ENCODE results near the gene SNAPIN.
"Not testable (repeated sequence)": the region's sequence is repeated elsewhere in the genome, so short reads cannot be mapped to it uniquely, and the experiment has no call there.

Gene SNAPIN

GRCh38 chr1:153646672-153647345 is 11.7 kb upstream of the SNAPIN start:
- no peak for DNase-seq (ENCODE audit: low read depth in 4 of 4, low spot score in 1 of 4)

GRCh38 chr1:153647346-153647714 is 11.2 kb upstream of the SNAPIN start:
- DNase-seq (ENCODE audit: low read depth in 4 of 4, low spot score in 1 of 4): no peak

GRCh38 chr1:153648000-153648643 is 10.4 kb upstream of the SNAPIN start:
- DNase-seq (ENCODE audit: low read depth in 4 of 4, low spot score in 1 of 4): no peak

GRCh38 chr1:153649137-153649862 is 9.2 kb upstream of the SNAPIN start:
- DNase-seq (ENCODE audit: low read depth in 4 of 4, low spot score in 1 of 4): no peak

- no peak for DNase-seq (ENCODE audit: low read depth in 4 of 4, low spot score in 1 of 4)
These were observed 8.7 kb upstream of the SNAPIN start for GRCh38 chr1:153649863-153650235.

GRCh38 chr1:153651771-153652170 is 6.7 kb upstream of the SNAPIN start:
- DNase-seq (ENCODE audit: low read depth in 4 of 4, low spot score in 1 of 4): no peak

GRCh38 chr1:153652805-153653500 is 5.5 kb upstream of the SNAPIN start:
- no peak for DNase-seq (ENCODE audit: low read depth in 4 of 4, low spot score in 1 of 4)

GRCh38 chr1:153655333-153655732 is 3.2 kb upstream of the SNAPIN start:
- no peak for DNase-seq (ENCODE audit: low read depth in 4 of 4, low spot score in 1 of 4)

- DNase-seq (ENCODE audit: low read depth in 4 of 4, low spot score in 1 of 4): no peak
These were observed 652 bp downstream of the SNAPIN start for GRCh38 chr1:153659175-153659534.

GRCh38 chr1:153659656-153660055 is 1.2 kb downstream of the SNAPIN start:
- no peak for DNase-seq (ENCODE audit: low read depth in 4 of 4, low spot score in 1 of 4)

- DNase-seq (ENCODE audit: low read depth in 4 of 4, low spot score in 1 of 4): no peak
These were observed 2.7 kb downstream of the SNAPIN start for GRCh38 chr1:153661111-153661708.

- DNase-seq (ENCODE audit: low read depth in 4 of 4, low spot score in 1 of 4): no peak
These were observed 3.8 kb downstream of the SNAPIN start for GRCh38 chr1:153662269-153662668.

GRCh38 chr1:153663211-153663610 is 4.7 kb downstream of the SNAPIN start:
- no peak for DNase-seq (ENCODE audit: low read depth in 4 of 4, low spot score in 1 of 4)

- DNase-seq (ENCODE audit: low read depth in 4 of 4, low spot score in 1 of 4): no peak
These were observed 8.9 kb downstream of the SNAPIN start for GRCh38 chr1:153667439-153667838.

- not testable (repeated sequence) for DNase-seq (ENCODE audit: low read depth in 4 of 4, low spot score in 1 of 4)
These were observed 10.2 kb downstream of the SNAPIN start for GRCh38 chr1:153668672-153669071.

GRCh38 chr1:153669606-153670005 is 11.1 kb downstream of the SNAPIN start:
- DNase-seq (ENCODE audit: low read depth in 4 of 4, low spot score in 1 of 4): no peak

- DNase-seq (ENCODE audit: low read depth in 4 of 4, low spot score in 1 of 4): no peak
These were observed 11.9 kb downstream of the SNAPIN start for GRCh38 chr1:153670257-153670858.

GRCh38 chr1:153670859-153671627 is 12.5 kb downstream of the SNAPIN start, which contains the start of gene ILF2:
ILF2 (minus strand) TSS chr1:153670993; CDS start chr1:153670922, 71 bp downstream.
- DNase-seq (ENCODE audit: low read depth in 4 of 4, low spot score in 1 of 4): peak; percentile 90 to 96 (median 92)

GRCh38 chr1:153671628-153672353 is 13.3 kb downstream of the SNAPIN start:
- peak in 2 of 4 experiments; percentile 35 to 45 for DNase-seq (ENCODE audit: low read depth in 4 of 4, low spot score in 1 of 4)
